RWPE2 (cell line): ENCODE measurements around the gene ADAMTSL1.

Source experiments
- ATAC-seq: fragments of 200-7000 bp; cut with Tn5 transposase; 3 replicates; pipeline ENCODE4 v1.9.1; 2021; ENCODE audit warnings: low read depth
- DNase-seq: peaks from one replicate; pipeline ENCODE4 v3.0.0-alpha.2; 2020; ENCODE audit warnings: low spot score
- H3K27ac ChIP-seq: fragments of 450-650 bp; 2 replicates; pipeline ENCODE4 v1.5.1; 2017; ENCODE audit warnings: mild to moderate bottlenecking; ENCODE audit not compliant: poor library complexity, severe bottlenecking
- H3K27me3 ChIP-seq: fragments of 250-450 bp; sonication (Bioruptor Pico); 2 replicates; pipeline ENCODE4 v1.5.1; 2021; ENCODE audit warnings: mild to moderate bottlenecking, moderate library complexity; ENCODE audit not compliant: insufficient read depth, poor library complexity, severe bottlenecking
- H3K36me3 ChIP-seq: fragments of 250-450 bp; sonication (Bioruptor Pico); 2 replicates; pipeline ENCODE4 v1.5.1; 2020; ENCODE audit warnings: low read depth, mild to moderate bottlenecking, moderate library complexity
- H3K4me1 ChIP-seq: fragments of 250-450 bp; sonication (Bioruptor Pico); 2 replicates; pipeline ENCODE4 v1.5.1; 2021; ENCODE audit warnings: mild to moderate bottlenecking, moderate library complexity; ENCODE audit not compliant: insufficient read depth, poor library complexity, severe bottlenecking
- H3K4me3 ChIP-seq: fragments of 250-450 bp; sonication (Bioruptor Pico); 2 replicates; pipeline ENCODE4 v1.5.1; 2021; ENCODE audit warnings: mild to moderate bottlenecking, moderate library complexity; ENCODE audit not compliant: severe bottlenecking
- H3K9me3 ChIP-seq: fragments of 250-450 bp; sonication (Bioruptor Pico); 2 replicates; pipeline ENCODE4 v1.5.1; 2021; ENCODE audit warnings: mild to moderate bottlenecking, moderate library complexity; ENCODE audit not compliant: severe bottlenecking
- TF ChIP-seq, protein P1 (sequence below): fragments of 450-650 bp; IDR thresholded peaks from one replicate; pipeline ENCODE4 v1.5.1; 2017; ENCODE audit warnings: mild to moderate bottlenecking, moderate library complexity; ENCODE audit not compliant: poor library complexity, severe bottlenecking

Gene ADAMTSL1

DNA sequence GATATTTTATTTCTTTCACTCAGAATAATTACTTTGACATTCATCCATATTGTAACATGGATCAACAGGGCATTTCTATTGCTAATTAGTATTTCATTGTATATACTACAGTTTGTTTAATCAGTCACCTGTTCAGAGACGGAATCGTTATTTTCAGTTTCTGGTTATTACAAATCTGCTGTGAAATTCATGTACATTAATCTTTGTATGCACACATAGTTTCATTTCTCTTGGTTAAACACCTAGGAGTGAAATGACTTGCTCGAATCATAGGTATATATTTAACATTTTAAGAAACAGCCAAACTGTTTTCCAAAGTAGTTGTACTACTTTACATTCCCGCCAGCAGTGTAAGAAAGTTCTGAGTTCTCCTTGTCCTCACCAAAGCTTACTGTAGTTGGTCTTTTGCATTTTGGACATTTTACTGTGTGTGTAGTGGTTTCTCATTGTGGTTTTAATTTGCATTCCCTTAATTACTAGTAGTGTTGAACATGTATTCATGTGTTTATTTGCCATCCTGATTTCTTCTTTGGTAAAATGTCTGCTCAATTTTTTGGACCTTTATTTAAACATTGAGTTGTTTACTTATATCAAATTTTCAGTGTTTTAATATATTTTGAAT is 360.9 kb downstream of the ADAMTSL1 start:
- peaks cover 3% of the 10 kb centered on the region for H3K27me3 ChIP-seq
- TF ChIP-seq, protein P1, sequence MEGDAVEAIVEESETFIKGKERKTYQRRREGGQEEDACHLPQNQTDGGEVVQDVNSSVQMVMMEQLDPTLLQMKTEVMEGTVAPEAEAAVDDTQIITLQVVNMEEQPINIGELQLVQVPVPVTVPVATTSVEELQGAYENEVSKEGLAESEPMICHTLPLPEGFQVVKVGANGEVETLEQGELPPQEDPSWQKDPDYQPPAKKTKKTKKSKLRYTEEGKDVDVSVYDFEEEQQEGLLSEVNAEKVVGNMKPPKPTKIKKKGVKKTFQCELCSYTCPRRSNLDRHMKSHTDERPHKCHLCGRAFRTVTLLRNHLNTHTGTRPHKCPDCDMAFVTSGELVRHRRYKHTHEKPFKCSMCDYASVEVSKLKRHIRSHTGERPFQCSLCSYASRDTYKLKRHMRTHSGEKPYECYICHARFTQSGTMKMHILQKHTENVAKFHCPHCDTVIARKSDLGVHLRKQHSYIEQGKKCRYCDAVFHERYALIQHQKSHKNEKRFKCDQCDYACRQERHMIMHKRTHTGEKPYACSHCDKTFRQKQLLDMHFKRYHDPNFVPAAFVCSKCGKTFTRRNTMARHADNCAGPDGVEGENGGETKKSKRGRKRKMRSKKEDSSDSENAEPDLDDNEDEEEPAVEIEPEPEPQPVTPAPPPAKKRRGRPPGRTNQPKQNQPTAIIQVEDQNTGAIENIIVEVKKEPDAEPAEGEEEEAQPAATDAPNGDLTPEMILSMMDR = no peak
- no peak for ATAC-seq
- no peaks in the 10 kb centered on the region for H3K36me3 ChIP-seq
- no peaks in the 10 kb centered on the region for H3K9me3 ChIP-seq
- H3K27ac ChIP-seq = no peak overlapping the region
- H3K4me1 ChIP-seq = no peaks in the 10 kb centered on the region
- no peak overlapping the region for H3K4me3 ChIP-seq
- DNase-seq = no peak

DNA sequence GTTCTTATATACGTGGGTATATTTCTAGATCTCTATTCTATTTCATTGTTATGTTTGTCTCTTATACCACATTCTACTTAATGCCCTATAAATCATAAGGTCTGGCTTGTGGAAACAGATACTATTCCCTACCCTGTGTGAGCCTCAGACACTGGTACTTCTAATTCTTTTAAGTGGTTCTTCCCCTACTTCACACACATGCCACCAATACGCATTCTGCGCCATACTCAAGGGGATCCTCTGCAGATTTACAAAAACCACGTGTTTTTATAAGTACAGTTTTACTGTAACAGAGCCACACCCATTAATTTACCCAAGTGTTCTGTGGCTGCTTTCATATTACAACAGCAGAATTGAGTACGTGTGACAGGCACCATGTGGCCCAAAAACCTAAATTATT is 363.4 kb downstream of the ADAMTSL1 start:
- TF ChIP-seq, protein P1 = no peak
- H3K4me1 ChIP-seq = no peaks in the 10 kb centered on the region
- no peaks in the 10 kb centered on the region for H3K9me3 ChIP-seq
- ATAC-seq (no peak), DNase-seq (no peak)
- no peak overlapping the region for H3K4me3 ChIP-seq
- H3K27ac ChIP-seq = no peak overlapping the region
- H3K27me3 ChIP-seq = peaks cover 3% of the 10 kb centered on the region
- H3K36me3 ChIP-seq = no peaks in the 10 kb centered on the region

DNA sequence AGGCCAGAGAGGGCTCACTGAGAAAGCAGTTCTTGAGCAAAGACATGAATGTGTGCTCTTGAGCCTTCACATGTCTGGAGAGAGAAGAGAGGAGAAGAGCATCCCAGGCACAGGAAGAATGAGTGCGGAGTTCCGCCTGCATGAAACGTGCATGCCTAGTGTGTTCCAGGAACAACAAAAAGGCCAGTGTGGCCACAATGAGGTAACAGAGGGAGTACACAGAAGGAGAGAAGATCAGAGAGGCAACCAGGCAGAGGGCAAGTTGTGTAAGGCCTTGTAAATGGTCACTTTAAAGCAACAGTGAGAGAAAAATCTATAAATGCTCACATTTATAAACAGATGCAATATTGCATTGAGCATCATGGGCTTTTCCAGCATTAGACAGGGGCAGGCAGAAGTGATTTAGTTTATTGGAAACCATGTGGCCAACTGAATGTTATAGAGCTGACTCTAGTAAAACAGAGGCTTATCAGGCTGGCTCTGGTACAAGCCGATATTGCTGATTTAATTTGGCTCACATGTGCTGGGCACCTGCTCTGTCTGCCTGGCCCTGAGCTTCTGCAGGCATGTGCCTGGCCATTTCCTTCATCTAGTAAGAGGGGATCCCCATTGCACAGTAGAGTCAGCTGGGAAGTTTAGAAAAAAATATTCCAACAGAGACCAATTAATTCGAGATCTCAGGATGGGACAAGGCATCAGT is 373.8 kb downstream of the ADAMTSL1 start:
- Histone ChIP-seq H3K4me3 (no peak overlapping the region), H3K4me1 (no peaks in the 10 kb centered on the region), H3K27me3 (no peaks in the 10 kb centered on the region), H3K36me3 (no peaks in the 10 kb centered on the region), H3K9me3 (no peaks in the 10 kb centered on the region), H3K27ac (no peak overlapping the region)
- TF ChIP-seq, protein P1 = no peak
- DNase-seq (no peak), ATAC-seq (no peak)

DNA sequence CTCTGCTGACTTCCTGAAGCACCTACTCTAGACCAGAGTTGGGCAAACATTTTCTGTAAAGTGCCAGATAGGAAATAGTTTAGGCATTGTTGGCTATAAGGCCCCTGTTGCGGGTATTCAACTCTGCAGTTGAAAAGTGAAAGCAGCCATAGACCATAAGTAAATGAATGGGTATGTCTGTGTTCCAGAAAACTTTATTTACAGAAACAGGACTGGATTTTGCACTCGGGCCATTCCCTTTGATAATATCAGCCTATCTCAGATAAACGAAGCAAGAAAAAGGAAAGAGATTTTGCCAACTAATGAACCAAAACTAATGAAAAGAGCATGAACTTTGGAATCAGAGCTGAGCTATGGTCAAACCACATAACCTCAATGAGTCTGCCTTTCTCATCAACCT is 374.7 kb downstream of the ADAMTSL1 start:
- Histone ChIP-seq H3K4me3 (no peak overlapping the region), H3K36me3 (no peaks in the 10 kb centered on the region), H3K27me3 (no peaks in the 10 kb centered on the region), H3K9me3 (no peaks in the 10 kb centered on the region), H3K27ac (no peak overlapping the region), H3K4me1 (no peaks in the 10 kb centered on the region)
- no peak for ATAC-seq
- no peak for DNase-seq
- TF ChIP-seq, protein P1 = no peak

DNA sequence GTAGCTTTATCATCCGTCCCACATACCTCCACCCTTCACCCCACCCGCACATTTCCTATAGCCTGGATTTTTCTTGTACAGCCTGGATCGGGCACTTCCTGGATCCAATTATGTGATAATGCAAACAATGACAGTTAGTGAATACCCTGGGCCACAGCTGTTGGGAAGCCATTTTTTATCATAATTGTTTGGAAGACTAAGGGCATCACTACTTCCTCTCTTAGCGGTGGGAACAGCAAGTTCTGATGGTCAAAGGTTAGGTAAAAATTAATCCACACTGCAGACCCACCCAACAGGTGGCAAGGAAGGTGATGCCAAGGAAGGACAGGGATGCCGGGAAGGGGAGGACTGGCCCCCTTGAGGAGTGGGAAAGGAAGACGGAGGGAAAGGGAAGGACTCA is 375.3 kb downstream of the ADAMTSL1 start:
- TF ChIP-seq, protein P1 = no peak
- Histone ChIP-seq H3K36me3 (no peaks in the 10 kb centered on the region), H3K9me3 (no peaks in the 10 kb centered on the region), H3K27ac (no peak overlapping the region), H3K4me1 (no peaks in the 10 kb centered on the region), H3K27me3 (no peaks in the 10 kb centered on the region), H3K4me3 (no peak overlapping the region)
- no peak for DNase-seq
- ATAC-seq = no peak
